H1 (cell line): ENCODE data around the gene STK32A. TPM values are rescaled to one million over a fixed set of nuclear protein-coding genes. Genes with fewer than 3 reads are reported as not detected.

ENCODE experiments used
- CTCF ChIA-PET: fragments of 300-600 bp; sonication (Branson Sonifier 250); formaldehyde crosslinking; loops from one replicate; lab custom pipeline; 2021; ENCODE audit not compliant: partially characterized antibody; lab: Charles Lee
- POLR2A ChIA-PET: fragments of 300-600 bp; sonication (Branson Sonifier 250); formaldehyde crosslinking; loops from one replicate; lab custom pipeline; 2021; ENCODE audit warnings: inconsistent platforms; ENCODE audit not compliant: partially characterized antibody; lab: Charles Lee
- DNase-seq, 2 experiments: peaks; one replicate each; pipeline versions ENCODE4 v3.0.0 to v3.0.0-alpha.2; 2010 to 2022; ENCODE audit warnings: low spot score in 2 of 2, low read depth in 1 of 2, mixed read lengths in 1 of 2
- FAIRE-seq: peaks from 2 replicates; lab custom pipeline; 2011; peaks lifted over from hg19 to GRCh38; lab: Jason Lieb, UNC
- H2AFZ ChIP-seq: 2 replicates; pipeline ENCODE4 v1.8.1; 2012; ENCODE audit warnings: low read length, inconsistent platforms
- H2AK5ac ChIP-seq: 2 replicates; pipeline ENCODE4 v1.6.1; 2013; ENCODE audit warnings: low read depth, low read length
- H2BK120ac ChIP-seq: replicated peaks from 2 replicates; pipeline ENCODE3; 2013; ENCODE audit warnings: low read depth, low read length, inconsistent platforms
- H2BK12ac ChIP-seq: 2 replicates; pipeline ENCODE4 v1.6.1; 2013; ENCODE audit warnings: low read depth, low read length
- H2BK15ac ChIP-seq: 2 replicates; pipeline ENCODE4 v1.6.1; 2013; ENCODE audit warnings: low read length
- H2BK20ac ChIP-seq: 2 replicates; pipeline ENCODE4 v1.6.1; 2013; ENCODE audit warnings: low read length
- H2BK5ac ChIP-seq: 2 replicates; pipeline ENCODE4 v1.6.1; 2013; ENCODE audit warnings: low read depth, low read length
- H3K14ac ChIP-seq: 2 replicates; pipeline ENCODE4 v1.6.1; 2013; ENCODE audit warnings: inconsistent platforms; ENCODE audit not compliant: insufficient read length
- H3K18ac ChIP-seq: 2 replicates; pipeline ENCODE4 v1.6.1; 2013; ENCODE audit warnings: low read length; ENCODE audit errors: extremely low read depth
- H3K23ac ChIP-seq: 2 replicates; pipeline ENCODE4 v1.6.1; 2013; ENCODE audit warnings: inconsistent platforms; ENCODE audit not compliant: insufficient read length
- H3K23me2 ChIP-seq: 2 replicates; pipeline ENCODE4 v1.6.1; 2013; ENCODE audit warnings: low read depth, low read length
- H3K27ac ChIP-seq: 2 replicates; pipeline ENCODE4 v1.6.1; 2011; ENCODE audit warnings: low read depth, low read length, inconsistent platforms
- H3K27me3 ChIP-seq, 4 experiments: replicated peaks in 1 of 4; 1 replicate in 1 of 4; 2 replicates in 3 of 4; pipeline versions ENCODE4 v1.6.1 to v1.8.1; 2011 to 2013; ENCODE audit warnings: low read length in 3 of 4, mild to moderate bottlenecking in 3 of 4, inconsistent platforms in 2 of 4, mixed read lengths in 2 of 4, moderate library complexity in 1 of 4; ENCODE audit not compliant: control insufficient read depth in 3 of 4, insufficient read depth in 3 of 4; ENCODE audit errors: extremely low read depth in 1 of 4
- H3K36me3 ChIP-seq, 4 experiments: 2 replicates each; pipeline versions ENCODE4 v1.6.1 to v1.8.1; 2011 to 2013; ENCODE audit warnings: mild to moderate bottlenecking in 4 of 4, low read length in 3 of 4, moderate library complexity in 2 of 4, control low read depth in 1 of 4, inconsistent platforms in 1 of 4; ENCODE audit not compliant: insufficient read depth in 4 of 4, control insufficient read depth in 2 of 4
- H3K4ac ChIP-seq: replicated peaks from 2 replicates; pipeline ENCODE3; 2013; ENCODE audit warnings: low read length, low read depth, mixed read lengths, inconsistent platforms; ENCODE audit not compliant: insufficient read length
- H3K4me1 ChIP-seq, 4 experiments: replicated peaks in 1 of 4; 1 replicate in 1 of 4; 2 replicates in 3 of 4; pipeline versions ENCODE4 v1.6.1 to v1.8.1; 2011 to 2013; ENCODE audit warnings: low read length in 3 of 4, inconsistent platforms in 2 of 4, mixed read lengths in 1 of 4; ENCODE audit not compliant: insufficient read depth in 4 of 4, control insufficient read depth in 3 of 4
- H3K4me2 ChIP-seq, 2 experiments: 2 replicates each; pipeline versions ENCODE4 v1.6.1 to v1.8.1; 2011 to 2013; ENCODE audit warnings: low read depth in 2 of 2, low read length in 2 of 2, control low read depth in 1 of 2, inconsistent platforms in 1 of 2, mild to moderate bottlenecking in 1 of 2; ENCODE audit not compliant: insufficient read depth in 1 of 2
- H3K4me3 ChIP-seq, 4 experiments: fragments of 200-600, 300-600 bp in 1 of 4; sonication (generic), shearing (Covaris generic), sonication (Bioruptor Twin) in 1 of 4; 2 replicates each; pipeline versions ENCODE4 v1.5.1 to v1.8.1; 2011 to 2016; ENCODE audit warnings: low read length in 4 of 4, low read depth in 3 of 4, control low read depth in 2 of 4, inconsistent platforms in 2 of 4, mild to moderate bottlenecking in 2 of 4, mixed read lengths in 1 of 4, moderate library complexity in 1 of 4; ENCODE audit not compliant: insufficient read depth in 2 of 4; ENCODE audit errors: extremely low read depth in 1 of 4
- H3K56ac ChIP-seq: replicated peaks from 2 replicates; pipeline ENCODE3; 2013; ENCODE audit warnings: low read depth, mild to moderate bottlenecking, mixed read lengths, low read length, inconsistent platforms; ENCODE audit not compliant: insufficient read length
- H3K79me1 ChIP-seq: 2 replicates; pipeline ENCODE4 v1.6.1; 2013; ENCODE audit warnings: low read depth, low read length, control low read depth
- H3K79me2 ChIP-seq, 2 experiments: 2 replicates each; pipeline versions ENCODE4 v1.6.1 to v1.8.1; 2012 to 2013; ENCODE audit warnings: low read length in 2 of 2, mild to moderate bottlenecking in 2 of 2, inconsistent platforms in 1 of 2; ENCODE audit not compliant: insufficient read depth in 2 of 2, control insufficient read depth in 1 of 2
- H3K9ac ChIP-seq, 4 experiments: replicated peaks in 1 of 4; 1 replicate in 1 of 4; 2 replicates in 3 of 4; pipeline versions ENCODE4 v1.6.1 to v1.8.1; 2011 to 2013; ENCODE audit warnings: low read depth in 3 of 4, low read length in 3 of 4, control low read depth in 2 of 4, mild to moderate bottlenecking in 2 of 4, moderate library complexity in 2 of 4, inconsistent platforms in 1 of 4; ENCODE audit errors: extremely low read depth in 1 of 4
- H3K9me3 ChIP-seq, 2 experiments: 2 replicates each; pipeline versions ENCODE4 v1.6.1 to v1.8.1; 2012 to 2013; ENCODE audit warnings: mild to moderate bottlenecking in 2 of 2, moderate library complexity in 2 of 2, control low read depth in 1 of 2, inconsistent platforms in 1 of 2, low read depth in 1 of 2, low read length in 1 of 2, mixed read lengths in 1 of 2; ENCODE audit not compliant: insufficient read depth in 2 of 2
- H4K20me1 ChIP-seq, 2 experiments: replicated peaks in 1 of 2; 2 replicates each; pipeline versions ENCODE3 to v1.8.1; 2011 to 2013; ENCODE audit warnings: inconsistent platforms in 2 of 2, low read length in 2 of 2, mild to moderate bottlenecking in 1 of 2; ENCODE audit not compliant: insufficient read depth in 2 of 2, control insufficient read depth in 1 of 2
- H4K5ac ChIP-seq: 2 replicates; pipeline ENCODE4 v1.6.1; 2013; ENCODE audit warnings: low read length, low read depth, mixed read lengths, inconsistent platforms; ENCODE audit not compliant: insufficient read length
- H4K8ac ChIP-seq: 2 replicates; pipeline ENCODE4 v1.8.0; 2013; ENCODE audit warnings: mild to moderate bottlenecking, moderate library complexity, low read length, inconsistent platforms; ENCODE audit not compliant: insufficient read depth; ENCODE audit errors: extremely low read depth
- H4K91ac ChIP-seq: replicated peaks from 2 replicates; pipeline ENCODE3; 2013; ENCODE audit warnings: low read length, mixed read lengths, inconsistent platforms; ENCODE audit not compliant: insufficient read length
- ASH2L ChIP-seq: fragments of 200-600, 300-600 bp; sonication (generic); IDR thresholded peaks from one replicate; pipeline ENCODE4 v1.7.1; 2017; ENCODE audit warnings: low read length
- ATF3 ChIP-seq: IDR thresholded peaks from 2 replicates; pipeline ENCODE4 v1.6.1; 2011; ENCODE audit warnings: low read depth, mild to moderate bottlenecking, low read length; ENCODE audit not compliant: insufficient read depth
- BACH1 ChIP-seq: IDR thresholded peaks from 2 replicates; pipeline ENCODE4 v1.6.1; 2012; ENCODE audit warnings: low read length, improper control_type of control experiment
- CTBP2 ChIP-seq: IDR thresholded peaks from 2 replicates; pipeline ENCODE4 v1.7.0; 2011; ENCODE audit warnings: borderline replicate concordance, mild to moderate bottlenecking, moderate library complexity, mixed read lengths, low read length; ENCODE audit not compliant: insufficient read depth, insufficient read length
- EP300 ChIP-seq, 2 experiments: IDR thresholded peaks; 1 replicate in 1 of 2; 2 replicates in 1 of 2; pipeline ENCODE4 v1.6.1; 2011 to 2012; ENCODE audit warnings: low read depth in 2 of 2, low read length in 2 of 2, mild to moderate bottlenecking in 2 of 2, borderline replicate concordance in 1 of 2, inconsistent platforms in 1 of 2, moderate library complexity in 1 of 2
- KDM4A ChIP-seq: IDR thresholded peaks from one replicate; pipeline ENCODE4 v1.7.1; 2012; ENCODE audit warnings: low read depth, mild to moderate bottlenecking, moderate library complexity, low read length, inconsistent platforms; ENCODE audit not compliant: severe bottlenecking
- RFX5 ChIP-seq: IDR thresholded peaks from 2 replicates; pipeline ENCODE4 v1.6.1; 2011; ENCODE audit warnings: low read depth, low read length, improper control_type of control experiment, borderline replicate concordance
- RXRA ChIP-seq: IDR thresholded peaks from 2 replicates; pipeline ENCODE4 v1.6.1; 2011; ENCODE audit warnings: low read depth, mild to moderate bottlenecking, low read length, moderate library complexity; ENCODE audit not compliant: insufficient read depth
- SIN3A ChIP-seq, 2 experiments: IDR thresholded peaks in 1 of 2; conservative IDR thresholded peaks in 1 of 2; 2 replicates each; pipeline ENCODE4 v1.6.1; 2011 to 2012; ENCODE audit warnings: low read length in 2 of 2, improper control_type of control experiment in 1 of 2, low read depth in 1 of 2, mild to moderate bottlenecking in 1 of 2
- TBP ChIP-seq: IDR thresholded peaks from 2 replicates; pipeline ENCODE4 v1.6.1; 2011; ENCODE audit warnings: low read depth, low read length, improper control_type of control experiment
- WGBS, 2 experiments: shearing (Covaris generic) in 1 of 2; methylation state at CpG; one replicate each; pipeline versions ENCODE4 v1.1.6 to v1.1.7; 2013 to 2015; ENCODE audit warnings: low lambda C conversion rate in 2 of 2, mixed read lengths in 2 of 2, inconsistent platforms in 1 of 2, low coverage in 1 of 2, missing lambda C conversion rate in 1 of 2; ENCODE audit not compliant: insufficient replicate concordance in 2 of 2, insufficient coverage in 1 of 2, insufficient read length in 1 of 2; ENCODE audit errors: extremely low coverage in 1 of 2, missing lambda C conversion rate in 1 of 2; 5-methylcytosine and 5-hydroxymethylcytosine counted together
- polyA plus RNA-seq, 7 experiments: library from polyadenylated mRNA; depleted of rRNA in 3 of 7; stranded (reverse) in 5 of 7; unstranded in 2 of 7; fragments of >200 nt in 5 of 7; fragments of 200-250 nt in 2 of 7; gene quantifications; 1 replicate in 5 of 7; 2 replicates in 1 of 7; 4 replicates in 1 of 7; pipeline versions ENCODE4 v1.2.1 to v1.2.3, GENCODE V29; 2011 to 2013; ENCODE audit warnings: missing spikeins in 2 of 7, mixed read lengths in 2 of 7
- total RNA-seq: library from RNA; stranded (reverse); fragmentation: NEBNext Ultra II Directional; extraction: Animal tissue kit (Norgen Biotek cat#: 25700); gene quantifications from 2 replicates; pipeline ENCODE4 v1.2.1, GENCODE V29; 2021

The STK32A gene
- total and polyA plus RNA-seq, 2 of the 8 experiments (the other 6 are each of a cell fraction or from before 2014, with no cell fraction given): 1.3 to 2.5 TPM

GRCh38 chr5:147317978-147318684, 83.3 kb downstream of the STK32A start:
- Histone ChIP-seq H3K9me3 (no peaks in the 10 kb centered on the region), H4K91ac (no peak overlapping the region), H3K4me2 (no peak overlapping the region), H4K20me1 (no peaks in the 10 kb centered on the region), H4K5ac (no peak overlapping the region), H3K4me3 (no peak overlapping the region), H3K23ac (no peak overlapping the region), H2BK12ac (no peak overlapping the region), H2BK20ac (no peak overlapping the region), H3K9ac (no peak overlapping the region), H3K14ac (no peak overlapping the region), H3K79me1 (no peaks in the 10 kb centered on the region), H3K79me2 (no peaks in the 10 kb centered on the region), H3K27ac (no peak overlapping the region), H3K18ac (no peak overlapping the region), H4K8ac (no peak overlapping the region), H3K23me2 (no peaks in the 10 kb centered on the region), H2BK120ac (no peak overlapping the region), H2BK5ac (no peak overlapping the region), H3K4ac (no peak overlapping the region), H2AK5ac (no peak overlapping the region), H2AFZ (no peak overlapping the region), H3K56ac (no peak overlapping the region), H3K4me1 (peaks cover 0 to 2% (median 0%) of the 10 kb centered on the region in 4 experiments; a peak in 1 of 7 replicates), H2BK15ac (no peak overlapping the region), H3K27me3 (no peaks in the 10 kb centered on the region), H3K36me3 (no peaks in the 10 kb centered on the region)
- 88% methylated on average over 7 of the region's 7 CpGs; no CpG with 5 or more reads in 1 of the 2 experiments for WGBS, 2 experiments
- POLR2A ChIA-PET: no interaction called here
- DNase-seq (no peak), FAIRE-seq (no peak)
- CTCF ChIA-PET: no interaction called here
- no peak for TF ChIP-seq RFX5
- TF ChIP-seq RXRA: no peak
- no peak for TF ChIP-seq ASH2L
- no peak for TF ChIP-seq EP300 (IDR thresholded peaks at IDR 0.05; ENCODE audit: borderline replicate concordance in 1 of 2, low read depth in 2 of 2, low read length in 2 of 2)
- TF ChIP-seq BACH1: no peak
- TF ChIP-seq KDM4A: no peak
- TF ChIP-seq SIN3A (conservative IDR thresholded peaks at IDR 0.05 in 1 of 2, IDR thresholded peaks at IDR 0.05 in 1 of 2; ENCODE audit: low read depth in 1 of 2, low read length in 2 of 2): no peak
- TF ChIP-seq CTBP2: no peak
- no peak for TF ChIP-seq TBP
- no peak for TF ChIP-seq ATF3
